ENCODE data around the gene CENATAC.

GRCh38 chr11:118971646-118972045, 26.3 kb upstream of the CENATAC start, which contains the start of gene FOXR1:
- no peak for TF ChIP-seq ZNF8 (CRISPR knock-in tag; IDR thresholded peaks at IDR 0.05)
- TF ChIP-seq CREB5 (CRISPR knock-in tag; IDR thresholded peaks at IDR 0.05; ENCODE audit: low read depth): no peak

Data from SK-N-SH treated with all-trans-retinoic acid at 6 μM for 48 hours (cell line).